HG03571 (cell line): ENCODE data around the gene C2orf81.
"Not testable (repeated sequence)": the region's sequence is repeated elsewhere in the genome, so short reads cannot be mapped to it uniquely, and the experiment has no call there.

Source experiments
- ATAC-seq: cut with Tn5 transposase; IDR thresholded peaks from one replicate; pipeline ENCODE4 v1.9.1; 2021; ENCODE audit not compliant: unreplicated experiment

Gene C2orf81

GRCh38 chr2:74442483-74443297 is 21.3 kb upstream of the C2orf81 start:
- not testable (repeated sequence) for ATAC-seq

- ATAC-seq, result no peak
Measured at GRCh38 chr2:74441690-74442482, 20.5 kb upstream of the C2orf81 start, which contains the start of gene RTKN. TSS of gene RTKN (minus strand) at chr2:74441937. CDS start at chr2:74441816, 121 bp downstream.

GRCh38 chr2:74441170-74441689 is 19.8 kb upstream of the C2orf81 start:
- no peak for ATAC-seq

DNA sequence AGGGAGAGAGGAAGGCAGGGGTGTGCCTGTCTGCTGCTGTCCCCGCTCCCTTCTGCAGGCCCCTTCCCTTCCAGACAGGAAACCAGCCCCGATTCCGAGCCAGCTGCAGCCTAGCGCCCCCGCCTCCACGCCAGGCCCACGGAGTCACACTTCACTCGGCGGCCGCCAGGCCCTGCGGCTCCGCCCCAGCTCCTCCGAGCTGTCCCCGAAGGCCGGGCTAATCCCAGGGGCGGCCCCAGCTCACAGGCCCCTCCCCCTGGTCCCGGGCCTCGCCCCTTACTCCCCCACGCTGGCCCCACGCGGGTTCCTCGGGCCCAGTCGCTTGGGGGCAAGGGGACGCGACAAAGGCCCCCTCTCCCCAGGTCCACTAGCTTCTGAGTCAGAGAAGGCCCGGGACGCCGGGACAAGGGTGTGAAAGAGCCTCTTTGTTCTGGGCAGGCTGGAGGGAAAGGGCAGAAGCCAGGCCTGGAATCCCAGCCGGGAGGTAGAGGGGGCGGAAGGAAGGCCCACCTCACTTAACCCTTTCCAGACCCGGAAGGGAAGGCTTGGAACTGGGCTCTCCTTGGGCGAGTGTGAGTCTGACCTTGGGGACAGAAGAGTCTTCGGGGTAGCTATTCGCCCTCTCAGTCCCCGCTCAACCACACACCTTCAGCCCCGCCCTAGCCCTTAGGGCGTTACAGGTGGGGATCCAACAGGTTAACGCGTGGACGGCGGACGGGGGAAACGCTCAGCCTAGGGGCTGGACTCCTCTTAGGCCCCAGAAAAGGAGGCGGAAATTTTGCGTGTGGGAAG is 19.2 kb upstream of the C2orf81 start:
- peak; percentile 76 for ATAC-seq

- no peak for ATAC-seq
Measured at GRCh38 chr2:74439803-74440377, 18.5 kb upstream of the C2orf81 start.

DNA sequence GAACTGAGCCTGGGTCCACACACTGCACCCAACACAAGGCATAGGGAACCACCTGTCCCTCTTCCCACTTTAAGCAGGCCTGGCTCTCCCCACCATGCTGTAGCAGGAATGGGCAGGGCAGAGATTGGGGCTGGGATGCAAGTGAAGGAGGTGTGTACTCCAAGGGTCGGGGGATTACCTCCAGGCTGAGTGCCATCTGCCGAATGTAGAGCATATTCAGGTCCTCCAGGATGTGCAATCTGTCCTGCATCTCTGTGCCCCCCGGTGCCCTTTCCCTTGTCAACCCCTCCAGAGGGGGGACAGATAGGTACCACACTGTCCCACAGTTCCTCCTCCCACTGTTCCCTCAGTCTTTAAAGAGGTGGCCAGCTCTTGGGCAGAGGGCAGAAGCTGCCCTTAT is 18.0 kb upstream of the C2orf81 start:
- no peak for ATAC-seq

- ATAC-seq, result no peak
Measured at GRCh38 chr2:74438248-74438647, 16.8 kb upstream of the C2orf81 start.

DNA sequence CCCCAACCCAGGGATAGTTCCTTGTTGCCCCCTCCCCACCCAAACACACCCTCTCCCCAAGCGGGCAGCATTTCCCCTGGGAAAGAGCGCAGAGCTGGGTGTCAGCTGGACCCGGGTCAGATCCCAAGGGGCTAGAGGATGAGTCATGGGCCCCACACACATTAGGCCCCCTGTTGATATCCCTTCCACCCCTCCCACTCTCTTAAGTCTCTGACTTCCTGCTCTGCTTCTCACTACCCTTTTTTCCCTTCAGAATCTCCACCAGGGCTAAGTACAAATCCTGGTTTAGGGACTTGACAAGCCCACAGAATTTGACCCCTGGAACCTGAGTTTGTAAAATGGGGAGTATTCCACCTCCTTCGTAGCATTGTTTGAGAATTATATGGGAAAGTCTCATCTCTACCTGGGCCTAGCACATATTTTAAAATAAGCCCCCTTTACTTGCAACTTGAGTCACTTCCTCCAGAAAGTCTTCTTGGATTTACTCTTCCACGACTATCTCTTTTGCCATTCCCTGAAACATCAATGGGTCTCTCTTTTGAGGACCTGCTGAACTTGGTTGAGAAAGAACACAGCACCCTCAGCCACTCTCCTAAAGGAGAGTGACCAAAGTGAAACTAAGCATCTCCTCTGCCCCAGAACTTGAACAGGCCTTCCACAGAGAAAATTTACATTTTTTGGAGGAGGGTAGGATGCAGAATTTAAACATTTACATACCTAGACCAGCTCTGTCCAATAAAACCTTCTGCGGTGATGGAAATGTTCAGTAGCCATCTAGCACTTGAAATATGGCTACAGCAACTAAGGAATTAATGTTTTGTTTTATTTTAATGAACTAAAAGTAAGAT is 15.7 kb upstream of the C2orf81 start:
- ATAC-seq, result no peak

DNA sequence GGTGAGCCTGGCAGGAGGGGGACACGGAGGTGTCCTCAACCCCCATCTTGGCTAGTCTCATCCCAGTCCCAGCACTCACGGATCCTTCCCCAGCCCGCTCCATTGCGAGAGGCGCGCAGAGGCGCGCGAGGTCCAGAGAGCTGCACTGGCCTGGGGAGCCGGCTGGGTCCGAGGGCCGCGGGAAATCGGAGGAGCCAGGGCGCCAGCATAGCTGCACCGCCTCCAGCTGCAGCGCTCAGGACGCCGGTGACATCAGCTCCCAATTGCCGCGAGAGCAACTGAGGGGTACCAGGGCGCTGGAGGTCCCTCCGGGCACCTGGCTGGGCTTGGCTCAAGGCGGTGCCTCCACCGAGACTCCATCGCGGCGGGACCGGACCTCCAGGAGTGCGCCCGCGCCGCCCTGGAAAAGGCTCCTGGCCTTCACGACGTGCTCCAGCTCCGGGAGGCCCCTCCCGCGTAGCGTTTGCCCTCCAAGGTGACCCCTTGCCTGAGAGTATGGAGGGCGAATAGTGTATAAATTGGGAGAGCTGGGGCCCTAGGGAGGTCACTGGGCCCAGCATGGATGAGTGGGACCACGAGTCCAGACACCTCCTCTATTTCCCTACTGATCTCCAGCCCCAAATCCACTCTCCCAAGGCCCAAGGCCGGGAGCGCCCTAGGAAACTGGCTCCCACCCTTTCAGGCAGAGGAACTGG is 14.8 kb upstream of the C2orf81 start:
- no peak for ATAC-seq

- ATAC-seq, result no peak
Measured at GRCh38 chr2:74430502-74430901, 9.1 kb upstream of the C2orf81 start.

- no peak for ATAC-seq
Measured at GRCh38 chr2:74429487-74430451, 8.3 kb upstream of the C2orf81 start.

DNA sequence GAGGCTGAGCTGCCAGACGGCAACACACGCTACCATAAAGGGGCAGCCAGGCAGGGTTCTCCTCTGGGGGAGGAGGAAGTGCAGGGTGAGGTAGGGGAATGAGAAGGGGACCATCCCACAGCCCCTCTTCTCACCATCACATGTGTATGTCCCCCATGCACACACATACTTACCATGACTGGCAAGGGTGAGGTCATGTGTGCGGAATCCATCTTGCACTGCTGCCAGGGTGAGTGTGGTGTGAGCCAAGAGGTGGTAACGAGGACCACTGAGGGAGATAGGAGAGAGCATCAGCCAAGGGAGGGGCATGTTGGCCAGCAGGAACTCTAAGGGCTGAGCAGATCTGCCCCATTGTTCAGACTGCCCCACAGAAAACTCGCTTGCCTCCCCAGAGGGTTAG is 7.3 kb upstream of the C2orf81 start:
- no peak for ATAC-seq

- no peak for ATAC-seq
Measured at GRCh38 chr2:74427551-74427950, 6.1 kb upstream of the C2orf81 start.

- ATAC-seq, result no peak
Measured at GRCh38 chr2:74426181-74426758, 4.9 kb upstream of the C2orf81 start.

DNA sequence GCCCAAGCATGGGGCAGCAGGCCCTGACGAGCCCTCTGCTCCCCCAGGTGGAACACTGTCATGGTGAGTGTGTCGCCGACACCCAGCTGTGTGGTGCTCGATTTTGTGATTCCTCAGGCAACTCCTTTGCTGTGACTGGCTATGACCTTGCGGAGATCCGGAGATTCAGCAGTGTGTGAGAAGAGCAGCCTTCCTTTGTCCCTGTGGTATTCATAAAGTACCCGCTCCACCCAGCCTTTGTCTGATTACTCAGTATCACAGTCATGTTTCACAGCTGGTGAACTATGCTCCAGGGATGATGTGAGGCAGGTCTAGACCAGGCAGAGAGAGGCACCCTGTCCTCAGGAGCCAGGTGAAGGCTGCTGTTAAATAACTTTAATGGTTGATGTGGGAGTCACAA is 4.1 kb upstream of the C2orf81 start:
- ATAC-seq, result no peak

GRCh38 chr2:74424995-74425406 is 3.6 kb upstream of the C2orf81 start:
- ATAC-seq, result no peak

- no peak for ATAC-seq
Measured at GRCh38 chr2:74424139-74424992, 2.9 kb upstream of the C2orf81 start.
